Liver (tissue), 9 donors: ENCODE results near the gene NPTN. TPM values are rescaled to one million over a fixed set of nuclear protein-coding genes. Genes with fewer than 3 reads are reported as not detected.

ENCODE experiments used
- DNase-seq: peaks from one replicate; pipeline ENCODE4 v3.0.0-alpha.2; 2017; ENCODE audit warnings: low spot score
- H3K27ac ChIP-seq, 2 donors: one replicate each; pipeline ENCODE4 v1.7.0; 2013; ENCODE audit warnings: inconsistent platforms in 2 of 2, low read length in 2 of 2, control low read depth in 1 of 2, low read depth in 1 of 2, mild to moderate bottlenecking in 1 of 2
- H3K27me3 ChIP-seq, 4 donors: one replicate each; pipeline versions ENCODE4 v1.6.1 to v1.7.0; 2013; ENCODE audit warnings: low read length in 3 of 4, inconsistent platforms in 1 of 4, mild to moderate bottlenecking in 1 of 4, moderate library complexity in 1 of 4; ENCODE audit not compliant: control insufficient read depth in 4 of 4, insufficient read depth in 4 of 4
- H3K36me3 ChIP-seq, 4 donors: one replicate each; pipeline versions ENCODE4 v1.6.1 to v1.7.0; 2013; ENCODE audit warnings: low read length in 3 of 4, mild to moderate bottlenecking in 3 of 4, low read depth in 1 of 4, moderate library complexity in 1 of 4; ENCODE audit not compliant: control insufficient read depth in 4 of 4, insufficient read depth in 3 of 4
- H3K4me1 ChIP-seq, 4 donors: one replicate each; pipeline versions ENCODE4 v1.6.1 to v1.7.0; 2013; ENCODE audit warnings: low read length in 3 of 4, mild to moderate bottlenecking in 3 of 4, moderate library complexity in 1 of 4; ENCODE audit not compliant: control insufficient read depth in 4 of 4, insufficient read depth in 4 of 4
- H3K4me3 ChIP-seq, 3 donors: one replicate each; pipeline versions ENCODE4 v1.6.1 to v1.7.0; 2013; ENCODE audit warnings: low read length in 3 of 3, control low read depth in 1 of 3, low read depth in 1 of 3, mild to moderate bottlenecking in 1 of 3
- H3K9ac ChIP-seq, 2 donors: one replicate each; pipeline ENCODE4 v1.7.0; 2013; ENCODE audit warnings: low read length in 2 of 2, mild to moderate bottlenecking in 2 of 2, moderate library complexity in 2 of 2, control low read depth in 1 of 2, low read depth in 1 of 2
- H3K9me3 ChIP-seq, 4 donors: one replicate each; pipeline versions ENCODE4 v1.6.1 to v1.7.0; 2013; ENCODE audit warnings: low read length in 3 of 4; ENCODE audit not compliant: control insufficient read depth in 4 of 4
- EGR1 ChIP-seq, 2 donors: IDR thresholded peaks; 2 replicates each; pipeline ENCODE4 v1.6.1; 2016 to 2018; ENCODE audit warnings: antibody characterized with exemption in 2 of 2, low read depth in 2 of 2
- FOXA1 ChIP-seq: IDR thresholded peaks from 2 replicates; pipeline ENCODE4 v1.6.1; 2016; ENCODE audit warnings: antibody characterized with exemption
- FOXA2 ChIP-seq: IDR thresholded peaks from 2 replicates; pipeline ENCODE4 v1.6.1; 2016; ENCODE audit warnings: antibody characterized with exemption
- GABPA ChIP-seq, 2 donors: IDR thresholded peaks in 1 of 2; conservative IDR thresholded peaks in 1 of 2; 2 replicates each; pipeline ENCODE4 v1.6.1; 2016; ENCODE audit warnings: antibody characterized with exemption in 2 of 2, mild to moderate bottlenecking in 1 of 2, moderate library complexity in 1 of 2
- JUND ChIP-seq, 2 donors: IDR thresholded peaks; 2 replicates each; pipeline ENCODE4 v1.6.1; 2016; ENCODE audit warnings: antibody characterized with exemption in 2 of 2
- NR2F2 ChIP-seq: IDR thresholded peaks from 2 replicates; pipeline ENCODE4 v1.6.1; 2016; ENCODE audit warnings: antibody characterized with exemption
- RAD21 ChIP-seq, 2 donors: IDR thresholded peaks; 2 replicates each; pipeline ENCODE4 v1.6.1; 2016; ENCODE audit warnings: antibody characterized with exemption in 2 of 2, mild to moderate bottlenecking in 2 of 2
- SP1 ChIP-seq: IDR thresholded peaks from 2 replicates; pipeline ENCODE4 v1.6.1; 2018; ENCODE audit warnings: antibody characterized with exemption, mild to moderate bottlenecking
- TAF1 ChIP-seq: conservative IDR thresholded peaks from 2 replicates; pipeline ENCODE4 v1.6.1; 2016; ENCODE audit warnings: antibody characterized with exemption, mild to moderate bottlenecking
- YY1 ChIP-seq: IDR thresholded peaks from 2 replicates; pipeline ENCODE4 v1.6.1; 2016; ENCODE audit warnings: antibody characterized with exemption, mild to moderate bottlenecking
- WGBS: extraction: QIAGEN DNeasy Blood & Tissue Kit; methylation state at CpG from one replicate; pipeline ENCODE4 v1.1.7; 2013; 5-methylcytosine and 5-hydroxymethylcytosine counted together
- polyA plus RNA-seq, 2 donors: library from polyadenylated mRNA; stranded (reverse) in 1 of 2; unstranded in 1 of 2; fragments of 200-250 nt in 1 of 2; fragments of >200 nt in 1 of 2; fragmentation: Nextera tagmentation in 1 of 2; extraction: Ambion mirVana in 1 of 2; gene quantifications; one replicate each; pipeline versions ENCODE4 v1.2.1 to v1.2.3, GENCODE V29; 2013 to 2015
- total RNA-seq, 2 donors: library from RNA; depleted of rRNA; stranded (reverse); fragments of >200 nt; gene quantifications; one replicate each; pipeline ENCODE4 v1.2.3, GENCODE V29; 2014
- TF ChIP-seq, protein P1 (sequence below): IDR thresholded peaks from 2 replicates; pipeline ENCODE4 v1.6.1; 2016; ENCODE audit warnings: antibody characterized with exemption, mild to moderate bottlenecking
- TF ChIP-seq, protein P2 (sequence below): IDR thresholded peaks from 2 replicates; pipeline ENCODE4 v1.6.1; 2016; ENCODE audit warnings: antibody characterized with exemption
- TF ChIP-seq, protein P3 (sequence below): fragments of 150-350 bp; IDR thresholded peaks from 2 replicates; pipeline ENCODE4 v1.5.1; 2017; ENCODE audit warnings: improper control_type of control experiment, low read depth, low read length; ENCODE audit not compliant: missing input control
- TF ChIP-seq, protein P4 (sequence below): IDR thresholded peaks from 2 replicates; pipeline ENCODE4 v1.6.1; 2016; ENCODE audit warnings: antibody characterized with exemption
- TF ChIP-seq, protein P5 (sequence below): IDR thresholded peaks from 2 replicates; pipeline ENCODE4 v1.6.1; 2016; ENCODE audit warnings: antibody characterized with exemption
- donor health status: healthy.
- donor health status: healthy.
- donor health status: healthy.
- donor health status: healthy.
- donor health status: healthy.

NPTN gene
- total and polyA plus RNA-seq, 4 donors: 16.8 to 42.4 (median 33.9) TPM

DNA sequence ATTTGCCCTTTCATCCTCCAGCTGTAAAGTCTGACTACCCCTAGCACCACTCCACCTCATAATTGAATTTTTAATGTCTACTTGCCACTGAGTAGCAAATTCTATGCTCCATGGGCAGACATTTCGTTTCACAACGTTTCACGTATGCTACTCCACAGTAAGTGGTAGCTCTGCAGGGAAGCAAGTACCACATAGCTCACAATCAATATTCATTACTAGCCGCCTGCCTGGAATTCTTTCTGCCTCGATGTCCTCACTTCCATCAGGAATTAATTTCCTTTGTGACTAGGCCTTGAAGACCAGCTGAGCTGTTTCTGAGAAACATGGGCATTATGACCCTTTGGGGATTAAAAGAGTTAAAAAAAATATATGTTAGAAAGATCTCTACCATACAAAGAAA, 15.3 kb downstream of the NPTN start:
- Histone ChIP-seq H3K4me3 (no peak overlapping the region), H3K9me3 (no peaks in the 10 kb centered on the region), H3K36me3 (peaks cover 0 to 2% (median 0%) of the 10 kb centered on the region in 4 donors), H3K27me3 (no peaks in the 10 kb centered on the region), H3K4me1 (peaks cover 0 to 16% (median 8%) of the 10 kb centered on the region in 4 donors), H3K9ac (no peak overlapping the region), H3K27ac (no peak overlapping the region)
- TF ChIP-seq NR2F2 (no peak), GABPA (IDR thresholded peaks at IDR 0.05 in 1 of 2, conservative IDR thresholded peaks at IDR 0.05 in 1 of 2) (no peak), EGR1 (IDR thresholded peaks at IDR 0.05; ENCODE audit: low read depth in 2 of 2) (no peak), FOXA2 (no peak), SP1 (no peak), FOXA1 (no peak), TAF1 (no peak), JUND (IDR thresholded peaks at IDR 0.05) (no peak), YY1 (no peak)
- TF ChIP-seq, protein P1, sequence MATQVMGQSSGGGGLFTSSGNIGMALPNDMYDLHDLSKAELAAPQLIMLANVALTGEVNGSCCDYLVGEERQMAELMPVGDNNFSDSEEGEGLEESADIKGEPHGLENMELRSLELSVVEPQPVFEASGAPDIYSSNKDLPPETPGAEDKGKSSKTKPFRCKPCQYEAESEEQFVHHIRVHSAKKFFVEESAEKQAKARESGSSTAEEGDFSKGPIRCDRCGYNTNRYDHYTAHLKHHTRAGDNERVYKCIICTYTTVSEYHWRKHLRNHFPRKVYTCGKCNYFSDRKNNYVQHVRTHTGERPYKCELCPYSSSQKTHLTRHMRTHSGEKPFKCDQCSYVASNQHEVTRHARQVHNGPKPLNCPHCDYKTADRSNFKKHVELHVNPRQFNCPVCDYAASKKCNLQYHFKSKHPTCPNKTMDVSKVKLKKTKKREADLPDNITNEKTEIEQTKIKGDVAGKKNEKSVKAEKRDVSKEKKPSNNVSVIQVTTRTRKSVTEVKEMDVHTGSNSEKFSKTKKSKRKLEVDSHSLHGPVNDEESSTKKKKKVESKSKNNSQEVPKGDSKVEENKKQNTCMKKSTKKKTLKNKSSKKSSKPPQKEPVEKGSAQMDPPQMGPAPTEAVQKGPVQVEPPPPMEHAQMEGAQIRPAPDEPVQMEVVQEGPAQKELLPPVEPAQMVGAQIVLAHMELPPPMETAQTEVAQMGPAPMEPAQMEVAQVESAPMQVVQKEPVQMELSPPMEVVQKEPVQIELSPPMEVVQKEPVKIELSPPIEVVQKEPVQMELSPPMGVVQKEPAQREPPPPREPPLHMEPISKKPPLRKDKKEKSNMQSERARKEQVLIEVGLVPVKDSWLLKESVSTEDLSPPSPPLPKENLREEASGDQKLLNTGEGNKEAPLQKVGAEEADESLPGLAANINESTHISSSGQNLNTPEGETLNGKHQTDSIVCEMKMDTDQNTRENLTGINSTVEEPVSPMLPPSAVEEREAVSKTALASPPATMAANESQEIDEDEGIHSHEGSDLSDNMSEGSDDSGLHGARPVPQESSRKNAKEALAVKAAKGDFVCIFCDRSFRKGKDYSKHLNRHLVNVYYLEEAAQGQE: no peak
- TF ChIP-seq, protein P2, sequence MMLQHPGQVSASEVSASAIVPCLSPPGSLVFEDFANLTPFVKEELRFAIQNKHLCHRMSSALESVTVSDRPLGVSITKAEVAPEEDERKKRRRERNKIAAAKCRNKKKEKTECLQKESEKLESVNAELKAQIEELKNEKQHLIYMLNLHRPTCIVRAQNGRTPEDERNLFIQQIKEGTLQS: no peak
- TF ChIP-seq, protein P3, sequence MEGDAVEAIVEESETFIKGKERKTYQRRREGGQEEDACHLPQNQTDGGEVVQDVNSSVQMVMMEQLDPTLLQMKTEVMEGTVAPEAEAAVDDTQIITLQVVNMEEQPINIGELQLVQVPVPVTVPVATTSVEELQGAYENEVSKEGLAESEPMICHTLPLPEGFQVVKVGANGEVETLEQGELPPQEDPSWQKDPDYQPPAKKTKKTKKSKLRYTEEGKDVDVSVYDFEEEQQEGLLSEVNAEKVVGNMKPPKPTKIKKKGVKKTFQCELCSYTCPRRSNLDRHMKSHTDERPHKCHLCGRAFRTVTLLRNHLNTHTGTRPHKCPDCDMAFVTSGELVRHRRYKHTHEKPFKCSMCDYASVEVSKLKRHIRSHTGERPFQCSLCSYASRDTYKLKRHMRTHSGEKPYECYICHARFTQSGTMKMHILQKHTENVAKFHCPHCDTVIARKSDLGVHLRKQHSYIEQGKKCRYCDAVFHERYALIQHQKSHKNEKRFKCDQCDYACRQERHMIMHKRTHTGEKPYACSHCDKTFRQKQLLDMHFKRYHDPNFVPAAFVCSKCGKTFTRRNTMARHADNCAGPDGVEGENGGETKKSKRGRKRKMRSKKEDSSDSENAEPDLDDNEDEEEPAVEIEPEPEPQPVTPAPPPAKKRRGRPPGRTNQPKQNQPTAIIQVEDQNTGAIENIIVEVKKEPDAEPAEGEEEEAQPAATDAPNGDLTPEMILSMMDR: no peak
- TF ChIP-seq, protein P4, sequence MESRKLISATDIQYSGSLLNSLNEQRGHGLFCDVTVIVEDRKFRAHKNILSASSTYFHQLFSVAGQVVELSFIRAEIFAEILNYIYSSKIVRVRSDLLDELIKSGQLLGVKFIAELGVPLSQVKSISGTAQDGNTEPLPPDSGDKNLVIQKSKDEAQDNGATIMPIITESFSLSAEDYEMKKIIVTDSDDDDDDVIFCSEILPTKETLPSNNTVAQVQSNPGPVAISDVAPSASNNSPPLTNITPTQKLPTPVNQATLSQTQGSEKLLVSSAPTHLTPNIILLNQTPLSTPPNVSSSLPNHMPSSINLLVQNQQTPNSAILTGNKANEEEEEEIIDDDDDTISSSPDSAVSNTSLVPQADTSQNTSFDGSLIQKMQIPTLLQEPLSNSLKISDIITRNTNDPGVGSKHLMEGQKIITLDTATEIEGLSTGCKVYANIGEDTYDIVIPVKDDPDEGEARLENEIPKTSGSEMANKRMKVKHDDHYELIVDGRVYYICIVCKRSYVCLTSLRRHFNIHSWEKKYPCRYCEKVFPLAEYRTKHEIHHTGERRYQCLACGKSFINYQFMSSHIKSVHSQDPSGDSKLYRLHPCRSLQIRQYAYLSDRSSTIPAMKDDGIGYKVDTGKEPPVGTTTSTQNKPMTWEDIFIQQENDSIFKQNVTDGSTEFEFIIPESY: no peak
- TF ChIP-seq, protein P5, sequence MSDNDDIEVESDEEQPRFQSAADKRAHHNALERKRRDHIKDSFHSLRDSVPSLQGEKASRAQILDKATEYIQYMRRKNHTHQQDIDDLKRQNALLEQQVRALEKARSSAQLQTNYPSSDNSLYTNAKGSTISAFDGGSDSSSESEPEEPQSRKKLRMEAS: no peak
- no peak for DNase-seq
- 86% methylated on average over 5 of the region's 5 CpGs for WGBS

DNA sequence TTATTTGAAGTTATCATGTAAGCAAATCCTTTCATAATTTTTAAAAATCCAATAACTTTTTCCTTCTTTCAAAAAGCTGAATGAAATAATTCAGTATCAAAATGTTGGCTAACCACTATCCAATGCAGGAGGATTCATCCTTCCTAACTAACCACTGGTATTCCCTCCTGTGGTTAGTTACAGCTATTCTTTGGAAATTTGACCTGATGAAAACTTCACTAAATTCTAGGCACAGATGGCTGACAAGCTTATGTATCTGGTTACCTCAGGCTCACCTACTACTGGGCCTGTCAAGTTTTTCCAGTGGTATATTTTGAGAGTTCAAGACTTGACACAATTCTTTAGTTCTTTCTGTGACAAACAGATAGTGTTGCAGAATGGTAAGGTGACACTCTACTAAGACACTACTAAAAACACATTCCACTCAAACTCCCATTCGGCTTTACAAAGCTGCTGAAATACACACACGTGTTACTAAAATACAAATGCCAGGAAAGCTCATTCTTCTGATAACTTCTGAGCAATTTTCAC, 15.8 kb downstream of the NPTN start:
- H3K4me3 ChIP-seq: no peak overlapping the region
- H3K4me1 ChIP-seq: peaks cover 0 to 16% (median 8%) of the 10 kb centered on the region in 4 donors
- no peaks in the 10 kb centered on the region for H3K27me3 ChIP-seq
- no peaks in the 10 kb centered on the region for H3K9me3 ChIP-seq
- peaks cover 0 to 2% (median 0%) of the 10 kb centered on the region in 4 donors for H3K36me3 ChIP-seq
- WGBS: 97% methylated on average over 2 of the region's 2 CpGs
- no peak for DNase-seq
- H3K27ac ChIP-seq: no peak overlapping the region
- no peak for TF ChIP-seq GABPA (IDR thresholded peaks at IDR 0.05 in 1 of 2, conservative IDR thresholded peaks at IDR 0.05 in 1 of 2)
- TF ChIP-seq, protein P2: no peak
- TF ChIP-seq, protein P4: no peak
- no peak for TF ChIP-seq RAD21 (IDR thresholded peaks at IDR 0.05)
- no peak for TF ChIP-seq SP1
- H3K9ac ChIP-seq: no peak overlapping the region
